ACHN (cell line): ENCODE results near the gene HHIPL2.
"Not testable (repeated sequence)": the region's sequence is repeated elsewhere in the genome, so short reads cannot be mapped to it uniquely, and the experiment has no call there.

Experiments
- DNase-seq: peaks from one replicate; pipeline ENCODE4 v3.0.0-alpha.2; 2015
- in situ Hi-C: cut with HindIII; loops from 2 replicates; pipeline ENCODE4 v1.10.0; 2017; ENCODE audit warnings: low sequenced_read_pairs, low pct_ligation_motif_present, low pct_unique_long_range_greater_than_20kb

HHIPL2 gene

GRCh38 chr1:222546548-222547259, 1.2 kb downstream of the HHIPL2 start:
- peak; percentile 58 for DNase-seq

GRCh38 chr1:222546091-222546490, 1.8 kb downstream of the HHIPL2 start:
- in situ Hi-C loops: no loop called here
- no peak for DNase-seq

More at GRCh38 chr1:222546548-222547259, 1.2 kb downstream of the HHIPL2 start:
- in situ Hi-C loops: no loop called here

- in situ Hi-C loops: no loop called here
- no peak for DNase-seq
These were observed 4.1 kb downstream of the HHIPL2 start for GRCh38 chr1:222543817-222544216.

GRCh38 chr1:222540598-222540995, 7.3 kb downstream of the HHIPL2 start:
- DNase-seq: no peak
- in situ Hi-C loops: no loop called here

- in situ Hi-C loops: no loop called here
- no peak for DNase-seq
These were observed 7.8 kb downstream of the HHIPL2 start for GRCh38 chr1:222539951-222540597.

DNA sequence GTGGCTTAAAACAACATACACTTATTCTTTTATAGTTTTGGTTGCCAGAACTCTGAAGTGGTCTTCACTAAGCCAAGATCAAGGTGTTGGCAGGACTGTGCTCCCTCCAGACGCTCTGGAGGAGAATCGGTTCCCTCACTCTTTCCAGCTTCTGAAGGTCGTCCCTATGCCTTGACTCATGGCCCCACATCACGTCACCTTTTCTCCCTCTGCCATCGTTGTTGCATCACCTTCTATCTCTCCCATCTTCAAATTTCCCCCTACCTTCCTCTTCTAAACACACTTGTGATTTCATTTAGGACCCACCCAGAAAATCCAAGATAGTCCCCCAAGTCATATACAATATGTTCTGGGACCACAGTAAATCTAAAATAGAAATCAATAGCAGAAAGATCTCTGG, 12.4 kb downstream of the HHIPL2 start:
- no peak for DNase-seq
- in situ Hi-C loops: no loop called here

DNA sequence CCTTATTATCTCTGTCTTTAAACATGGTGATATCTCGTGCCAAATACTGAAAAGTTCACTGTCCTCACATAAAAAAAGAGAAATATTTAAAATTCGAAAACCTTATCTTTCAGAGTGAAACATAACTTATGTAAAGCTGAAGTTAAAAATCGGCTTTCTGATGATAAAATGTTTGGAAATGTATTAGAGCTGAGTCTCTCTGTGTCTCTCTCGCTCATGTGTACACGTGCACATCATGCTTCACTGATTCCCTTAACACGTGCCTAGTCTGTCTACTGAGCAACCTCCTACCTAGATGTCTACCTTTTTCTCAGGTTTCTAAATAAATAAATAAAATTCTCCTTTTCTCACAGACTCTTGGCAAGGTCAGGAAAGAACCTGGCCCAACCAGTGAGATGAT, 17.1 kb downstream of the HHIPL2 start:
- in situ Hi-C loops: no loop called here
- DNase-seq: no peak

GRCh38 chr1:222529916-222530315, 18.0 kb downstream of the HHIPL2 start:
- in situ Hi-C loops: no loop called here
- no peak for DNase-seq

DNA sequence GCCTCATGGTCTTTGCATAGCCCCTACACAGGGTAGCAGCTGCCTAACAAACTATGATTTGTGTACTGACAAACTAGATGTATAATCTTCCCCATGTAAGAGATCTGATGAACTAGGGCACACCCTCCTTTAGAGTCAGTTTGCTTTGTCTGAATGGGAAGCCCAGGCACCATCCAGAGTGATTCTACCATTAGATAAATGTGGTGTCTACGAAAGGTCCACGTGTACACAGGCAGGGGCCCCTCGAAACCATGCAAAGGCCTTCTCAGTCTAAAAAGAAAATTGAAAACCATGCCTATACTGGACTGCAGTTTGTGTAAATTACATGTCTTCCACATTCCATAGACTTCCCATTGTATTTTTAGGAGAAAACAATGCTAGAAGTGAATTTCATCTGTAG, 18.7 kb downstream of the HHIPL2 start:
- in situ Hi-C loops: no loop called here
- no peak for DNase-seq

DNA sequence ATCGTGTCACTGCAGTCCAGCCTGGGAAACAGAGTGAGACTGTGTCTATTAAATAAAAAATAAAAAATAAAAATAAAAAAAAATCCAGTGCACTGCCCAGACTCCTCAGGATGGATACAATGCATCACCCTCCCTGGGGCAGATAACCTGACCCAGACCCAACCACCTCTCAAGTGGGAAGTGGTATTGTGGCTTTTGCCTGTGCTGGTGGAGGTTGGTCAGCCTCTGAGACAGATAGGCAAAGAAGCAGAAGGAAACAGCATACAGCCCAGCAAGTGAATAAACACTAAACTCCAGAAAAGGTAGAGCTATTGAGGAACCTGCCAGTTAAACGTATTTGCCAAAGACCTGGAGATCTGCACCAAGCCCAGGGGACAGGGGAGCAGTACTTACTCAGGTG, 22.0 kb downstream of the HHIPL2 start:
- no peak for DNase-seq
- in situ Hi-C loops: no loop called here

- no peak for DNase-seq
- in situ Hi-C loops: no loop called here
These were observed 24.1 kb downstream of the HHIPL2 start for GRCh38 chr1:222523852-222524251.

DNA sequence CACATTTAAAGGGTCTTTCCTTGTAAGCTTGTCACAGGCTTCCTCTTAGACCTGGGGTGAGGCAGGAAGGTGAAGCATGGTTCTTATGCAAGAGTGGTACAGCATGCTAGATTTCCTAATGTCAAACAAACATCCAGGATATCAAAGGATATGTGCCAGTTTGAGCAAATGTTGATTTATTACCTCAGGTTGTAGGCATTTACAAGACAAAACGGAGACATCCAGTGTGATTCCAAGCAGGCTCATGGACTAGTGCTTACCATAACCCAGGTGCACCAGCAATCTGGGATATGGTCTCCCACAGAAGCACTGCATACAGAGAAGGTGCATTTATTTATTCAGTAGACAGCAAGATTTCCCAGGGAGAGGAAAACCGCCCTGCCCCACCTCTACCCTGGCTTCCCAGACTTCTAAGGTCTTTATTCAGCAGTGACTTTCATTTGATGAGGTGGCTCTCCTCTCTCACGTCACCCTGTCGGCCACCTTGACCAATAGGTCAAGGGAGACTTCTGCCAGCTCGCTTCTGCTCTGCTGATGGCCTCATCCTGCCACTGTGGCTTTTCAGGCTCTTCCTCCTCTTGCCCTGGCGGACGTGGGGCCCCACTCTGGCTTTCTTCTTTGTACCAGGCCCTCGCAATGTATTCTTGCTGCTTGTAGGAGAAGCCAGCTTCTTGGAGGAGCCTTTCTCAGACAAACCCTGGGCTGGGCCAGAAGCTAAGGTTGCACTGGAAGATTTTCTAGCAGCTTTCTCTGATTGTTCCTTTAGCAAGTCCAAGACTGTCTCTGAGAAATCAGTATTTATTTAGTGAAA, 25.6 kb downstream of the HHIPL2 start:
- no peak for DNase-seq
- in situ Hi-C loops: no loop called here

DNA sequence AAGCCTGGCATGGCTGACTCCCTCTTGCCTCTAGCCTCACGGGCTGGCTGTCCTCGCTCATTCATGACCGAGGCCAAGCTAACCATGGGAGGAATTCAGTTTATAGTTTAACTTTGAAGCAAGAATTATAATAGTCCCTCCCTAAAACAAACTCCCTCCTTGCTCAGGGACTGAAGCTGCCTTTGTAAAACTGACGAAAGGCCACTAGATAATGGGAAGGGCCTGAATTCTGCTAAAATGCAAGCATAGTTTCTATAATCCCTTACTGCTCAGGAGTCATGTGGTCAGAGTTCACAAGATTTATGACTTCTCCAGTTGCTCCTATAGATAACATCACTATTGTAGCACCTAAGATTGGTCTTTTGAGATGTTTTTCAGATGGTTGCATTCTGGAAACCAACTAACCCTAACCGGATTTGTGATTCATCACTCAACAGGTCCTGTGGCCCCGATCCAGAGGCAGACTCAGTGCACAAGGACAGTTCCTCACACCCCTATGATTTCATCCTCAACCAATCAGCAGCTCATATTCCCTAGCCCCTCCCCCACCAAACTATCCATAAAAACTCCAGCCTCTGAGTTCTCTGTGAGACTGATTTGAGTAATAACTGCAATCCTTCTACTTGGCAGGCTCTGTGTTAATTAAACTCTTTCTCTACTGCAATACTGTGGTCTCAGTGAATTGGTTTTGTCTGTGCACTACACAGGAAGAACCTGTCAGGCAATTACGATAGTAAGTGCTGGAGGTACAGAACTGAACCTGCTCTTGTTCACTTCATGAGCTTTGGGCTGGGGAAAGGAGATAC, 26.4 kb downstream of the HHIPL2 start:
- DNase-seq: peak; percentile 96
- in situ Hi-C loops: no loop called here

DNA sequence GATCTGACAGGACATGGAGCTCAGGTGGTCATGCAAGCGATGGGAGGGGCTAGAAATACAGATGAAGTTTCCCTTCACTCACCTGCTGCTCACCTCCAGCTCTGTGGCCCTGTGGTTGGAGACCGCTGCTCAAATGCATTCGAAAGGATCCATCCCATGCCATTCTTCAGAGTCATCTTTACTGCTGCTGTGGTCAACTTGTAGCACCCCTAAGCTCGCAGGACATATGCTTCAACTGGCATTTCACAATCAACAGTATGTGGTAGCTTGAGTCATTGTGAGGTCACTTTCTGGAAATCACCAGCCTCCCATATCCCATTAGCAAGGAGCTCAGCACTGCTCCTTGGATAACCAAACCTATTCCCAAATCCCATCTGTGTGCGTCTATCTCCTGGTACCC, 58.4 kb downstream of the HHIPL2 start:
- in situ Hi-C loops: not testable (repeated sequence)

DNA sequence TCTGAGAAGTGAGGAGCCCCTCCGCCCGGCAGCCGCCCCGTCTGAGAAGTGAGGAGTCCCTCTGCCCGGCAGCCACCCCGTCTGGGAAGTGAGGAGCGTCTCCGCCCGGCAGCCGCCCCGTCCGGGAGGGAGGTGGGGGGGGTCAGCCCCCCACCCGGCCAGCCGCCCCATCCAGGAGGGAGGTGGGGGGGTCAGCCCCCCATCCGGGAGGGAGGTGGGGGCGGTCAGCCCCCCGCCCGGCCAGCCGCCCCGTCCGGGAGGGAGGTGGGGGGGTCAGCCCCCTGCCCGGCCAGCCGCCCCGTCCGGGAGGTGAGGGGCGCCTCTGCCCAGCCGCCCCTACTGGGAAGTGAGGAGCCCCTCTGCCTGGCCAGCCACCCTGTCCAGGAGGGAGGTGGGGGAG, 60.1 kb downstream of the HHIPL2 start:
- in situ Hi-C loops, DNase-seq: not testable (repeated sequence)

More for the DNA sequence above, 58.4 kb downstream of the HHIPL2 start:
- DNase-seq: peak; percentile 65

DNA sequence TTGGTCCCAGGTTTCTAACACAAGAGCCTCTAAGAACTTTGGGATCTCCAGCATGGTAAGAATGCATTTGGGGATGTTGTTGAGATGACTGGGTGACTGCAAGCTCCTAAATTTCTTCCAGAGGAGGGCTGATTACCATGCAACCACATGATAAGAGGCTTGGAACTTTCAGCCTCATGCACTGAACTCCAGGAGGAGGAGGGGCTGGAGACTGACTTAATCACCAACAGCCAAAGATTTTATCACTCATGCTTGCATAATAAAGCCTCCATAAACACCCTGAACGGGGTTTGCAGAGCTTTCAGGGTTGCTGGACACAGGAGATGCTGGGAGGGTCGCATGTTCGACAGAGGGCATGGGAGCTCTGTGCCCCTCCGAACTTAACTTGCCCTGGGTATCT, 63.9 kb downstream of the HHIPL2 start:
- in situ Hi-C loops, DNase-seq: not testable (repeated sequence)

DNA sequence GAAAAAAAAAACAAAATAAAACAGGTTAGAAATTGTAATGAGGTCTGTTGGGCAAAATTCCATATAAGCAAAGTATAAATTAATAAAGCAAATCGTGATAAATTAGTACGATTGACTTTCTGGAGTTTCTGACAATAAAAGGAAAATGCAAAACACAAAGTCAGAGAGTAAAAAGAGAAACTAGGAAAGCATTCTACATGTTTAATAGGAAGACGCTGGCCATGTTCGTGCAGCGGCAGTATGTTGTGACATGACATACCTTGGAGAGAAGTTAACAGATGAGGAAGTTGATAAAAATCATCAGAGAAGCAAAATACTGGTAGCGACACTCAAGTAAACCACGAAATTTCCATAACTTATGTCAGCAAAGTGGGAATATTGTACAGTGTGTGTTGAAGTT, 68.3 kb downstream of the HHIPL2 start:
- DNase-seq, in situ Hi-C loops: not testable (repeated sequence)

DNA sequence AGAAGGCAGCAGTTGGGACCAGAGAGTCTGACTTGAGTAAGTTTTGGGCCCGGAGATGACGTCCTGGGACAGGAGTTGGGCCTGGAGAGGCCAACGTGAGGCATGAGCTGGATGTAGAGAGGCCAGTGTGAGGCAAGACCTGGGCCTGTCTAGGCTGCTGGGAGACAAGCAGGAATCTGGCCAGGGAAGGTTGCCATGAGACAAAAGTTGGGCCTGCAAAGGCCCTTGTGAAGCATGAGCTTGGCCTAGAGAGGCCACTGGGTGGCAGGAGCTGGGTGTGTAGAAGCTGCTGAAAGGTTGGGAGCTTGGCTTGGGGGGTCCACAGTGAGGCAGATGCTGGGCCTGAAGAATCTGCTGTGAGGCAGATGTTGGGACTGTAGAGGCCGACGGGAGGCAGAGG, 71.5 kb downstream of the HHIPL2 start:
- DNase-seq: peak; percentile 21
- in situ Hi-C loops: not testable (repeated sequence)

DNA sequence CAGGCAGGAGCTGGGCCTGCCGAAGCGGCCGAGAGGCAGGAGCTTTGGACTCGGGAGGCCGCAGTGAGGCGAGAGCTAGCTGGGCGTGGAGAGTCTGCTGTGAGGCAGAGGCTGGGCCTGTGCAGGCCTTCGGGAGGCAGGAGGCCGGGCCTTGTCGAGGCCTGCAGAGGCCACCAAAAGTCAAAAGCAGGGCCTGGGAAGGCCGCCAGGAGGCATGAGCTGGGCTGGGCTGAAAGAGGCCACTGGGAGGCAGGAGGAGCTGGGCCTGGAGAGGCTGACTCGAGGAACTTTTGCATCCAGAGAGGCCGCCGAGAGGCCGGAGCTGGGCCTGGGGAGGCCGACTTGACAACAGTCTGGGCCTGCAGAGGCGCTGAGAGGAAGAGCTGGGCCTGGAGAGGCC, 74.2 kb downstream of the HHIPL2 start:
- in situ Hi-C loops, DNase-seq: not testable (repeated sequence)
